GM20000 (cell line): ENCODE data around the gene MRPL32.

Experiments
- DNase-seq: peaks from one replicate; pipeline ENCODE4 v3.0.0; 2012; ENCODE audit warnings: low spot score
- CTCF ChIP-seq: IDR thresholded peaks from 2 replicates; pipeline ENCODE4 v1.5.1; 2012; ENCODE audit warnings: mild to moderate bottlenecking, control low read depth; ENCODE audit errors: extremely low read depth, missing control alignments

Gene MRPL32

GRCh38 chr7:42914421-42915045 is 17.6 kb upstream of the MRPL32 start:
- no peak for TF ChIP-seq CTCF
- no peak for DNase-seq

DNA sequence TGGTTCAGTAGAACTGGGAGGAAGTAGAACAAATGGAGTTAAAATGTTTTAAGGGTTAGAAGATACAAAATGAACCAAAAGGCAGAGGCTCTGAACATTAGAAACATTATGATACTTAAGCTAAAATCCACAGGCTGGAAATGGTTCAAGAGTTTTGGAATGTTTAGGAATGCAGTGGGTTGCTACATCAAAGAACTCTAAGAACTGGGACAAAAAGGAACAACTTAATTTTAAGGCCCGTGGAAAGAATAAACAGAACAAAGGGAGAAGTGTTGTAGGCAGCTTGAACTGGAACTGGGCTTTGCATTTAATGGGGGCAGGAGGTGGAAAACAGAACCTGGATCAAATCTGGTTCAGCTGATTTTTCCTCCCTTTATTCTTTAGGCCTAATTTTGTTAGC is 16.8 kb upstream of the MRPL32 start:
- DNase-seq = no peak
- TF ChIP-seq CTCF = no peak

- DNase-seq = no peak
- TF ChIP-seq CTCF = no peak
Observed at GRCh38 chr7:42922017-42922753, 10.0 kb upstream of the MRPL32 start.

GRCh38 chr7:42924223-42924838 is 7.8 kb upstream of the MRPL32 start:
- no peak for DNase-seq
- TF ChIP-seq CTCF = no peak

DNA sequence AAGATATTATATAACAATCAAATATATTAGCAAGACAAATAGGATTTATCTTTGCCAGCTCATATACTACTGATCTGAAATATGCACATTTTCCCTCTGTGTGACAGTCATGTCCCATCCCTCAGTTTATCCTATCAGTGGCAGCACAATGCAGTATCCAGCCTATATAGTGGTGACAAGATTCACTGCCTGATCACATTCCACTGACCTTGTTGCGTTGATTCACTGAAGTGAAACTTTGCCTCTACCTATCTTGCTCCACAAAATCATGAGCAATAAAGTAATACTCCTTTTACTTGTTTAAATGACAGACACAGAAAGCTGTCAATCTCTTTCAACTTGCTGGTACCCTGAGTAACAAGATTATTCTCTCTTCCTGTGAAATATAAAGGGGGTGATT is 6.5 kb upstream of the MRPL32 start:
- TF ChIP-seq CTCF = no peak
- DNase-seq = no peak

DNA sequence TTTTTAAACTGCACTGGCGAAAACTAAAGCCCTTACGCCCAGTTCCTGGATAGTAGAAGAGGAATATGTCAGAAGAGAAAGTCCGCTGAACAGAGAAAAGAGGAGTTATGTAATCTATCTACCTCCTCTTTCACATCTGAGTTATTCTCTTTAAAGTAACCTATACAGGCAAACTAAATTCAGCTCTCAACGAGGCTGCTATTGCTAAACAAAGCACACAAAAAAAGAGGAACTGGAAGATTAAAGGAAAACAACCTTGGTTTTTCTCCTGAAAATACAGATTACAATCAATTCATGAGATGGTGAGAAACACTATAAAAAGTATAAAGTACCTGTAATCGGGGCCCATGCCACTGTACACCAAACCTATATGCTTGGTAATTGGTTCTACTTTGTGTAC is 6.0 kb upstream of the MRPL32 start:
- TF ChIP-seq CTCF = no peak
- no peak for DNase-seq

DNA sequence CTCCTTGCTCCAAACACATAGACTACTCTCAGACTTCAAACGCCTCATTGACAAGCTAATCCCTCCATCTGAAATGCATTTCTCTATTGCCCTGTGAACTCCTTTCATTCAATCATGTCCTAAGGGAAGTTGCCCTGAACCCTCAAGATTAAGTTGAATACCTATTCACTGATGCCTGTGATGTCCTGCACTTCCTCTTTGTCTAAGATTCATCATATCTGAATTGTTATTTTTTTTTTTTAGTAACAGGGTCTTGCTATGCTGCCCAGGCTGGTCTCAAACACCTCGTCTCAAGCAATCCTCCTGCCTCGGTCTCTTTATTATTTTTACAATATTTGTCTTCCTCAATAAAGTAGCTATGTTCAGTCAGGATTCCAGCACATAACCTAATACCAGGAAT is 3.4 kb upstream of the MRPL32 start:
- DNase-seq = no peak
- no peak for TF ChIP-seq CTCF
